WTC11 (cell line): ENCODE measurements around the gene RAMACL. TPM values are rescaled to one million over a fixed set of nuclear protein-coding genes. Genes with fewer than 3 reads are reported as not detected.

Experiments used
- ATAC-seq: fragments of 200-7000 bp; cut with Tn5 transposase; 2 replicates; pipeline ENCODE4 v1.10.0; 2021; ENCODE audit warnings: mild to moderate bottlenecking, moderate library complexity
- CTCF ChIA-PET: fragments of 300-600 bp; sonication (Branson Sonifier 250); formaldehyde crosslinking; loops from one replicate; lab custom pipeline; 2021; ENCODE audit warnings: antibody characterized with exemption; lab: Charles Lee
- POLR2A ChIA-PET: fragments of 350-600 bp; sonication (Branson Sonifier 250); formaldehyde crosslinking; loops from one replicate; lab custom pipeline; 2021; ENCODE audit warnings: antibody characterized with exemption; lab: Charles Lee
- DNase-seq: peaks from one replicate; pipeline ENCODE4 v3.0.0; 2021; ENCODE audit warnings: low spot score
- H3K27ac Mint-ChIP-seq: 2 replicates; pipeline ENCODE4 v1.8.0; 2021; ENCODE audit warnings: mixed read lengths
- H3K27me3 Mint-ChIP-seq: 2 replicates; pipeline ENCODE4 v1.8.0; 2021; ENCODE audit warnings: low read depth, mild to moderate bottlenecking, moderate library complexity, mixed read lengths
- H3K36me3 Mint-ChIP-seq: 2 replicates; pipeline ENCODE4 v1.8.0; 2021; ENCODE audit warnings: mixed read lengths
- H3K4me1 Mint-ChIP-seq: 2 replicates; pipeline ENCODE4 v1.8.0; 2022; ENCODE audit warnings: mixed read lengths
- H3K4me3 Mint-ChIP-seq: 2 replicates; pipeline ENCODE4 v1.8.0; 2021; ENCODE audit warnings: mild to moderate bottlenecking, moderate library complexity, mixed read lengths
- H3K9me3 Mint-ChIP-seq: 2 replicates; pipeline ENCODE4 v1.8.0; 2021; ENCODE audit warnings: mixed read lengths
- CBFB ChIP-seq: sonication (generic); formaldehyde crosslinking; IDR thresholded peaks from 2 replicates; pipeline ENCODE4 v1.8.1; 2022; ENCODE audit warnings: mild to moderate bottlenecking, low read depth, missing genetic modification reagents
- GABPB1 ChIP-seq: sonication (generic); formaldehyde crosslinking; IDR thresholded peaks from 2 replicates; pipeline ENCODE4 v1.8.1; 2023; ENCODE audit warnings: mild to moderate bottlenecking, missing genetic modification reagents
- IRF2 ChIP-seq: sonication (generic); formaldehyde crosslinking; IDR thresholded peaks from 2 replicates; pipeline ENCODE4 v1.8.0; 2022; ENCODE audit warnings: low read depth, missing genetic modification reagents, borderline replicate concordance
- NFATC4 ChIP-seq: fragments of 250-450 bp; sonication (Bioruptor Pico); IDR thresholded peaks from 2 replicates; pipeline ENCODE4 v1.9.0; 2021; ENCODE audit warnings: mild to moderate bottlenecking
- NFYB ChIP-seq: sonication (generic); formaldehyde crosslinking; conservative IDR thresholded peaks from 2 replicates; pipeline ENCODE4 v1.8.0; 2022; ENCODE audit warnings: low read depth, missing genetic modification reagents
- RORB ChIP-seq: fragments of 250-450 bp; sonication (Bioruptor Pico); IDR thresholded peaks from 2 replicates; pipeline ENCODE4 v1.9.0; 2021; ENCODE audit warnings: mild to moderate bottlenecking
- SP1 ChIP-seq: sonication (generic); formaldehyde crosslinking; conservative IDR thresholded peaks from 2 replicates; pipeline ENCODE4 v1.8.1; 2022; ENCODE audit warnings: missing genetic modification reagents
- TEAD4 ChIP-seq: sonication (generic); formaldehyde crosslinking; IDR thresholded peaks from 2 replicates; pipeline ENCODE4 v1.8.0; 2022; ENCODE audit warnings: mild to moderate bottlenecking, missing genetic modification reagents
- ZNF416 ChIP-seq: fragments of 250-450 bp; sonication (Bioruptor Pico); IDR thresholded peaks from 2 replicates; pipeline ENCODE4 v1.9.0; 2021; ENCODE audit warnings: mild to moderate bottlenecking, inconsistent platforms
- ZNF423 ChIP-seq: fragments of 250-450 bp; sonication (Bioruptor Pico); IDR thresholded peaks from 2 replicates; pipeline ENCODE4 v2.1.2; 2022; ENCODE audit warnings: mild to moderate bottlenecking, moderate library complexity
- total RNA-seq: library from RNA; stranded (reverse); gene quantifications from 3 replicates; pipeline ENCODE4 v1.2.3, GENCODE V29; 2021
- TF ChIP-seq, protein P1 (sequence below): sonication (generic); formaldehyde crosslinking; IDR thresholded peaks from 2 replicates; pipeline ENCODE4 v1.8.1; 2023; ENCODE audit warnings: mild to moderate bottlenecking, missing genetic modification reagents
- TF ChIP-seq, protein P2 (sequence below): sonication (generic); formaldehyde crosslinking; IDR thresholded peaks from 2 replicates; pipeline ENCODE4 v1.8.1; 2023; ENCODE audit warnings: mild to moderate bottlenecking, missing genetic modification reagents, borderline replicate concordance
- TF ChIP-seq, protein P3 (sequence below): fragments of 250-450 bp; sonication (Bioruptor Pico); conservative IDR thresholded peaks from 2 replicates; pipeline ENCODE4 v1.9.0; 2021; ENCODE audit warnings: mild to moderate bottlenecking
- TF ChIP-seq, protein P4 (sequence below): sonication (generic); formaldehyde crosslinking; IDR thresholded peaks from 2 replicates; pipeline ENCODE4 v1.8.1; 2022; ENCODE audit warnings: mild to moderate bottlenecking, moderate library complexity, missing genetic modification reagents
- TF ChIP-seq, protein P5 (sequence below): sonication (generic); formaldehyde crosslinking; IDR thresholded peaks from 2 replicates; pipeline ENCODE4 v1.8.0; 2022; ENCODE audit warnings: mild to moderate bottlenecking, missing genetic modification reagents
- TF ChIP-seq, protein P6 (sequence below): fragments of 250-450 bp; sonication (Bioruptor Pico); IDR thresholded peaks from 2 replicates; pipeline ENCODE4 v1.9.0; 2021; ENCODE audit warnings: mild to moderate bottlenecking
- TF ChIP-seq, protein P7 (sequence below): sonication (generic); formaldehyde crosslinking; IDR thresholded peaks from 2 replicates; pipeline ENCODE4 v1.8.1; 2023; ENCODE audit warnings: mild to moderate bottlenecking, missing genetic modification reagents, moderate library complexity
- TF ChIP-seq, protein P8 (sequence below): sonication (generic); formaldehyde crosslinking; IDR thresholded peaks from 2 replicates; pipeline ENCODE4 v1.8.0; 2022; ENCODE audit warnings: missing genetic modification reagents
- TF ChIP-seq, protein P9 (sequence below): sonication (generic); formaldehyde crosslinking; IDR thresholded peaks from 2 replicates; pipeline ENCODE4 v1.8.0; 2023; ENCODE audit warnings: missing genetic modification reagents

The RAMACL gene
- total RNA-seq, 1 experiment from 2014 or later = 0.79 TPM

DNA sequence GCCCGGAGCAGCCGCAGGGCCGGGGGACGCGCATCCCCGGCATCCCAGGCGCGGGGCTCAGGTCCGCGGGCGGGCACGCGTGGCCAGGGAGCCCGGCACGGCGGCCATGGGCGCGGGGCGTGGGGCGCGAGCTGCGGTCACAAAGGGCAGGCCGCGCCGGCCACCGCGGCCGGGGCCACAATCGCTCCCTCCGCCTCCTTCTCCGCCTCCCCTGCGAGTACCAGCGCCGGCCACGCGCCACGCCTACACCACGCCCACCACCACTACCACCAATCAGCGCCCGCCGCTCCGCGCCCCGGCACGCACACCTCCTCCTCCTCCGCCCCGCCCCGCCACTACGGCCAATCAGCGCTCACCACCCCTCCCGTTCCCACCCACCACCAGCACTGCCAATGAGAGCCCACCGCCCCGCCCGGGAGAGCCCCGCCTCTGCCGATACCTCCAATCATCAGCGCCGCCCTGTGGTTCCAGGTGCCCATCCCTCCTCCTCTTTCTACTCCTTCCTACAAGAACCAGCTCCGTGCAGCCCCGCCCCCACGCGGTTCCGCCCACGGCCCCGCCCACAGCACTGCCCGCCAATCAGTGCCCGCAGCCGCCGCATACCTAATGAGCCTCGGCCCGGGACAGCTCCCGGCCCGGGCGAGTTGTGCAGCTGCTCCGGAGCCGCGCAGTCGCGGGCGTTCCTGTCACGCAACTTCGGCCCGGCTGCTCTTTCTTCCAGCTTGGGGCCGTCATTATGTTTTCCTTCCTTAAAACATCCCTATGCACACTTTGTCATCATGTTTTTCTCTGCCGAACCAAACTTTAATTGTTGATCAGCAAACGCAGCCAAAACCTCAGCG is 40.8 kb upstream of the RAMACL start, which contains the start of gene RPS6KA2:
TSS of gene RPS6KA2 (minus strand) at position 219 of the 842 bp plus-strand sequence. CDS start 232 bp downstream, outside the sequence.
- Mint-ChIP-seq H3K27me3 (peaks cover 43% of the 10 kb centered on the region), H3K36me3 (no peaks in the 10 kb centered on the region), H3K9me3 (no peaks in the 10 kb centered on the region), H3K27ac (peak within 1 kb of the TSS; percentile 83), H3K4me3 (peak within 1 kb of the TSS; percentile 77)
- DNase-seq = peak; percentile 100
- ChIA-PET POLR2A (interaction anchor here (0.6 to 1.5 kb wide), 12 partner anchors 13 to 138 kb away, joined by 3 to 9 read pairs (median 4); no protein-coding TSS in a partner anchor), CTCF (interaction anchor here (0.6 to 1.6 kb wide), 20 partner anchors 9 to 363 kb away, joined by 3 to 8 read pairs (median 4); partner anchors contain the start of gene RAMACL)
- ATAC-seq = peak; percentile 94
- TF ChIP-seq, protein P1, sequence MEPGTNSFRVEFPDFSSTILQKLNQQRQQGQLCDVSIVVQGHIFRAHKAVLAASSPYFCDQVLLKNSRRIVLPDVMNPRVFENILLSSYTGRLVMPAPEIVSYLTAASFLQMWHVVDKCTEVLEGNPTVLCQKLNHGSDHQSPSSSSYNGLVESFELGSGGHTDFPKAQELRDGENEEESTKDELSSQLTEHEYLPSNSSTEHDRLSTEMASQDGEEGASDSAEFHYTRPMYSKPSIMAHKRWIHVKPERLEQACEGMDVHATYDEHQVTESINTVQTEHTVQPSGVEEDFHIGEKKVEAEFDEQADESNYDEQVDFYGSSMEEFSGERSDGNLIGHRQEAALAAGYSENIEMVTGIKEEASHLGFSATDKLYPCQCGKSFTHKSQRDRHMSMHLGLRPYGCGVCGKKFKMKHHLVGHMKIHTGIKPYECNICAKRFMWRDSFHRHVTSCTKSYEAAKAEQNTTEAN (CRISPR knock-in tag) = no peak
- TF ChIP-seq CBFB (no peak), NFYB (peak; percentile 75), GABPB1 (no peak), ZNF416 (CRISPR knock-in tag) (peak; percentile 87; the same call in 1 of the 2 replicates), TEAD4 (CRISPR knock-in tag) (no peak), IRF2 (CRISPR knock-in tag) (no peak), NFATC4 (no peak), ZNF423 (CRISPR knock-in tag) (no peak), SP1 (peak; percentile 94), RORB (CRISPR knock-in tag) (no peak)
- TF ChIP-seq, protein P2, sequence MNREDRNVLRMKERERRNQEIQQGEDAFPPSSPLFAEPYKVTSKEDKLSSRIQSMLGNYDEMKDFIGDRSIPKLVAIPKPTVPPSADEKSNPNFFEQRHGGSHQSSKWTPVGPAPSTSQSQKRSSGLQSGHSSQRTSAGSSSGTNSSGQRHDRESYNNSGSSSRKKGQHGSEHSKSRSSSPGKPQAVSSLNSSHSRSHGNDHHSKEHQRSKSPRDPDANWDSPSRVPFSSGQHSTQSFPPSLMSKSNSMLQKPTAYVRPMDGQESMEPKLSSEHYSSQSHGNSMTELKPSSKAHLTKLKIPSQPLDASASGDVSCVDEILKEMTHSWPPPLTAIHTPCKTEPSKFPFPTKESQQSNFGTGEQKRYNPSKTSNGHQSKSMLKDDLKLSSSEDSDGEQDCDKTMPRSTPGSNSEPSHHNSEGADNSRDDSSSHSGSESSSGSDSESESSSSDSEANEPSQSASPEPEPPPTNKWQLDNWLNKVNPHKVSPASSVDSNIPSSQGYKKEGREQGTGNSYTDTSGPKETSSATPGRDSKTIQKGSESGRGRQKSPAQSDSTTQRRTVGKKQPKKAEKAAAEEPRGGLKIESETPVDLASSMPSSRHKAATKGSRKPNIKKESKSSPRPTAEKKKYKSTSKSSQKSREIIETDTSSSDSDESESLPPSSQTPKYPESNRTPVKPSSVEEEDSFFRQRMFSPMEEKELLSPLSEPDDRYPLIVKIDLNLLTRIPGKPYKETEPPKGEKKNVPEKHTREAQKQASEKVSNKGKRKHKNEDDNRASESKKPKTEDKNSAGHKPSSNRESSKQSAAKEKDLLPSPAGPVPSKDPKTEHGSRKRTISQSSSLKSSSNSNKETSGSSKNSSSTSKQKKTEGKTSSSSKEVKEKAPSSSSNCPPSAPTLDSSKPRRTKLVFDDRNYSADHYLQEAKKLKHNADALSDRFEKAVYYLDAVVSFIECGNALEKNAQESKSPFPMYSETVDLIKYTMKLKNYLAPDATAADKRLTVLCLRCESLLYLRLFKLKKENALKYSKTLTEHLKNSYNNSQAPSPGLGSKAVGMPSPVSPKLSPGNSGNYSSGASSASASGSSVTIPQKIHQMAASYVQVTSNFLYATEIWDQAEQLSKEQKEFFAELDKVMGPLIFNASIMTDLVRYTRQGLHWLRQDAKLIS (CRISPR knock-in tag) = no peak
- TF ChIP-seq, protein P3, sequence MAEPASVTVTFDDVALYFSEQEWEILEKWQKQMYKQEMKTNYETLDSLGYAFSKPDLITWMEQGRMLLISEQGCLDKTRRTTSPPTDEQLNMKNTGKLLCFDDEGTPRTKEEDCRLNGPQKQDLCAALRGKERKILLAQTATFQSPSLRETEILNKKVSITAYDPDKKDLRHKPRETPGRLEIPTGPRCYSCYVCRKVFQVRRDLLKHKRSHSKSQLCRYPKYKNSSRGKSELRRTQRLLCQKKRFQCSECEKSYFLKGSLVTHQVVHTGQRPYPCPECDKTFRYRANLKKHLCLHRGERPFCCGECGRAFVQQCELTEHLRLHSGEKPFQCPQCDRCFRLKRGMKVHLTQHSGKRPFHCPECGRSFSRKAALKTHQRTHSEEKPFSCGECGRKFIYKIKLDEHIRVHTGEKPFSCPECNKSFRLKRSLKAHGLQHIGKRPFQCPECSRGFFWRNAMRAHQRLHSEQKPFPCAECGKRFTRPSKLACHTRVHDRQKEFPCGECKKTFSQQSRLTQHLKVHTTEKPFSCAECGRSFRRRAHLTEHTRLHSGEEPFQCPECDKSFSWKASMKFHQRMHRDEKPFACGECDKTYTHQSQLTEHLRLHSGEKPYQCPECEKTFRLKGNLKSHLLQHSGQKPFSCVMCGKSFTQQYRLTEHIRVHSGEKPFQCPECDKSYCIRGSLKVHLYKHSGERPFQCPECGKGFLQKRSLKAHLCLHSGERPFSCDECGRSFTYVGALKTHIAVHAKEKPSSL (CRISPR knock-in tag) = no peak
- TF ChIP-seq, protein P4, sequence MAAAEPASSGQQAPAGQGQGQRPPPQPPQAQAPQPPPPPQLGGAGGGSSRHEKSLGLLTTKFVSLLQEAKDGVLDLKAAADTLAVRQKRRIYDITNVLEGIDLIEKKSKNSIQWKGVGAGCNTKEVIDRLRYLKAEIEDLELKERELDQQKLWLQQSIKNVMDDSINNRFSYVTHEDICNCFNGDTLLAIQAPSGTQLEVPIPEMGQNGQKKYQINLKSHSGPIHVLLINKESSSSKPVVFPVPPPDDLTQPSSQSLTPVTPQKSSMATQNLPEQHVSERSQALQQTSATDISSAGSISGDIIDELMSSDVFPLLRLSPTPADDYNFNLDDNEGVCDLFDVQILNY (CRISPR knock-in tag) = no peak
- TF ChIP-seq, protein P5, sequence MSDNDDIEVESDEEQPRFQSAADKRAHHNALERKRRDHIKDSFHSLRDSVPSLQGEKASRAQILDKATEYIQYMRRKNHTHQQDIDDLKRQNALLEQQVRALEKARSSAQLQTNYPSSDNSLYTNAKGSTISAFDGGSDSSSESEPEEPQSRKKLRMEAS = no peak
- TF ChIP-seq, protein P6, sequence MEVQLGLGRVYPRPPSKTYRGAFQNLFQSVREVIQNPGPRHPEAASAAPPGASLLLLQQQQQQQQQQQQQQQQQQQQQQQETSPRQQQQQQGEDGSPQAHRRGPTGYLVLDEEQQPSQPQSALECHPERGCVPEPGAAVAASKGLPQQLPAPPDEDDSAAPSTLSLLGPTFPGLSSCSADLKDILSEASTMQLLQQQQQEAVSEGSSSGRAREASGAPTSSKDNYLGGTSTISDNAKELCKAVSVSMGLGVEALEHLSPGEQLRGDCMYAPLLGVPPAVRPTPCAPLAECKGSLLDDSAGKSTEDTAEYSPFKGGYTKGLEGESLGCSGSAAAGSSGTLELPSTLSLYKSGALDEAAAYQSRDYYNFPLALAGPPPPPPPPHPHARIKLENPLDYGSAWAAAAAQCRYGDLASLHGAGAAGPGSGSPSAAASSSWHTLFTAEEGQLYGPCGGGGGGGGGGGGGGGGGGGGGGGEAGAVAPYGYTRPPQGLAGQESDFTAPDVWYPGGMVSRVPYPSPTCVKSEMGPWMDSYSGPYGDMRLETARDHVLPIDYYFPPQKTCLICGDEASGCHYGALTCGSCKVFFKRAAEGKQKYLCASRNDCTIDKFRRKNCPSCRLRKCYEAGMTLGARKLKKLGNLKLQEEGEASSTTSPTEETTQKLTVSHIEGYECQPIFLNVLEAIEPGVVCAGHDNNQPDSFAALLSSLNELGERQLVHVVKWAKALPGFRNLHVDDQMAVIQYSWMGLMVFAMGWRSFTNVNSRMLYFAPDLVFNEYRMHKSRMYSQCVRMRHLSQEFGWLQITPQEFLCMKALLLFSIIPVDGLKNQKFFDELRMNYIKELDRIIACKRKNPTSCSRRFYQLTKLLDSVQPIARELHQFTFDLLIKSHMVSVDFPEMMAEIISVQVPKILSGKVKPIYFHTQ (CRISPR knock-in tag) = no peak
- TF ChIP-seq, protein P7, sequence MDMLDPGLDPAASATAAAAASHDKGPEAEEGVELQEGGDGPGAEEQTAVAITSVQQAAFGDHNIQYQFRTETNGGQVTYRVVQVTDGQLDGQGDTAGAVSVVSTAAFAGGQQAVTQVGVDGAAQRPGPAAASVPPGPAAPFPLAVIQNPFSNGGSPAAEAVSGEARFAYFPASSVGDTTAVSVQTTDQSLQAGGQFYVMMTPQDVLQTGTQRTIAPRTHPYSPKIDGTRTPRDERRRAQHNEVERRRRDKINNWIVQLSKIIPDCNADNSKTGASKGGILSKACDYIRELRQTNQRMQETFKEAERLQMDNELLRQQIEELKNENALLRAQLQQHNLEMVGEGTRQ (CRISPR knock-in tag) = peak; percentile 58
- TF ChIP-seq, protein P8, sequence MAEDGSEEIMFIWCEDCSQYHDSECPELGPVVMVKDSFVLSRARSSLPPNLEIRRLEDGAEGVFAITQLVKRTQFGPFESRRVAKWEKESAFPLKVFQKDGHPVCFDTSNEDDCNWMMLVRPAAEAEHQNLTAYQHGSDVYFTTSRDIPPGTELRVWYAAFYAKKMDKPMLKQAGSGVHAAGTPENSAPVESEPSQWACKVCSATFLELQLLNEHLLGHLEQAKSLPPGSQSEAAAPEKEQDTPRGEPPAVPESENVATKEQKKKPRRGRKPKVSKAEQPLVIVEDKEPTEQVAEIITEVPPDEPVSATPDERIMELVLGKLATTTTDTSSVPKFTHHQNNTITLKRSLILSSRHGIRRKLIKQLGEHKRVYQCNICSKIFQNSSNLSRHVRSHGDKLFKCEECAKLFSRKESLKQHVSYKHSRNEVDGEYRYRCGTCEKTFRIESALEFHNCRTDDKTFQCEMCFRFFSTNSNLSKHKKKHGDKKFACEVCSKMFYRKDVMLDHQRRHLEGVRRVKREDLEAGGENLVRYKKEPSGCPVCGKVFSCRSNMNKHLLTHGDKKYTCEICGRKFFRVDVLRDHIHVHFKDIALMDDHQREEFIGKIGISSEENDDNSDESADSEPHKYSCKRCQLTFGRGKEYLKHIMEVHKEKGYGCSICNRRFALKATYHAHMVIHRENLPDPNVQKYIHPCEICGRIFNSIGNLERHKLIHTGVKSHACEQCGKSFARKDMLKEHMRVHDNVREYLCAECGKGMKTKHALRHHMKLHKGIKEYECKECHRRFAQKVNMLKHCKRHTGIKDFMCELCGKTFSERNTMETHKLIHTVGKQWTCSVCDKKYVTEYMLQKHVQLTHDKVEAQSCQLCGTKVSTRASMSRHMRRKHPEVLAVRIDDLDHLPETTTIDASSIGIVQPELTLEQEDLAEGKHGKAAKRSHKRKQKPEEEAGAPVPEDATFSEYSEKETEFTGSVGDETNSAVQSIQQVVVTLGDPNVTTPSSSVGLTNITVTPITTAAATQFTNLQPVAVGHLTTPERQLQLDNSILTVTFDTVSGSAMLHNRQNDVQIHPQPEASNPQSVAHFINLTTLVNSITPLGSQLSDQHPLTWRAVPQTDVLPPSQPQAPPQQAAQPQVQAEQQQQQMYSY (CRISPR knock-in tag) = peak; percentile 7; the same call in 1 of the 2 replicates
- TF ChIP-seq, protein P9, sequence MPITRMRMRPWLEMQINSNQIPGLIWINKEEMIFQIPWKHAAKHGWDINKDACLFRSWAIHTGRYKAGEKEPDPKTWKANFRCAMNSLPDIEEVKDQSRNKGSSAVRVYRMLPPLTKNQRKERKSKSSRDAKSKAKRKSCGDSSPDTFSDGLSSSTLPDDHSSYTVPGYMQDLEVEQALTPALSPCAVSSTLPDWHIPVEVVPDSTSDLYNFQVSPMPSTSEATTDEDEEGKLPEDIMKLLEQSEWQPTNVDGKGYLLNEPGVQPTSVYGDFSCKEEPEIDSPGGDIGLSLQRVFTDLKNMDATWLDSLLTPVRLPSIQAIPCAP (CRISPR knock-in tag) = no peak
- TF ChIP-seq, all 79 proteins: peak for 5
- peaks cover 62% of the 10 kb centered on the region for H3K4me1 Mint-ChIP-seq
